GM18511 (cell line): ENCODE results near the gene SVIP.

Experiments used
- ATAC-seq: cut with Tn5 transposase; IDR thresholded peaks from one replicate; pipeline ENCODE4 v1.9.1; 2021; ENCODE audit warnings: mild to moderate bottlenecking, moderate library complexity; ENCODE audit not compliant: unreplicated experiment

SVIP gene

DNA sequence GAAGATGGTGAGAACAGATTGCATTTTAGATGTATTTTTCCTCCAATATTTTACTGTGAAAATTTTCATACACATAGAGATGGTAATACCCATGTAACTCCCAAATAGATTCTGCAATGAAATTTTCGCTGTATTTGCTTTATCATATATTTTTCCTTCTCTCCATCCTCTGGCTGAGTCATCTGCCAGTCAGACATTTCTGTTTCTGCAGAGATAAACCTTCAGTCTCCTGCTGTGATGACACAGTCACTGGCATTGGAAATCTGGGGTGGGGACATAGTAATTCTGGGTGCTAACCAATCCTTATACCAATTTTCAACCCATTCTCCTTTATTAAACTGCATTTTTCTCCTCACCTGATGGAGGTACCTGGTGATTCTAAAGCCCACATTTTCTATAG, 33.7 kb downstream of the SVIP start:
- no peak for ATAC-seq

DNA sequence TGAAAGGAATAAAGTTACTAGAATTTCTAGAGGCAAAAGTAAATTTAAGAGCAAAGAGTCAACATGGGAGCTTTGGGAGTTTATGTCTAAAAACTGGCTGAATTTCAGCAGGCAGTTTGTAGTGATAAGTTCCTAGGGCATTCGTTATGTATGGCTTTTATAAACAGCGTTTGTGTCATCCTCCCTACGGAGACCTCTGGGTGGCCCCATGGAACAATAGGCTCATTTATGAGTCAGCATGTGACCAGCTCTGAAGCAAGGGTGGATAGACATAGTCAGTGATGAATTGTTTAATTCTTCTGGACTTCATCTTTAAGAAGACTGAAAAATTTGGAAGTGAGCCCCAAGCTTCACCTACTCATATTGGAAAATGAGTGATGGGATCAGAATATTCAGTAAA, 37.1 kb downstream of the SVIP start:
- no peak for ATAC-seq

DNA sequence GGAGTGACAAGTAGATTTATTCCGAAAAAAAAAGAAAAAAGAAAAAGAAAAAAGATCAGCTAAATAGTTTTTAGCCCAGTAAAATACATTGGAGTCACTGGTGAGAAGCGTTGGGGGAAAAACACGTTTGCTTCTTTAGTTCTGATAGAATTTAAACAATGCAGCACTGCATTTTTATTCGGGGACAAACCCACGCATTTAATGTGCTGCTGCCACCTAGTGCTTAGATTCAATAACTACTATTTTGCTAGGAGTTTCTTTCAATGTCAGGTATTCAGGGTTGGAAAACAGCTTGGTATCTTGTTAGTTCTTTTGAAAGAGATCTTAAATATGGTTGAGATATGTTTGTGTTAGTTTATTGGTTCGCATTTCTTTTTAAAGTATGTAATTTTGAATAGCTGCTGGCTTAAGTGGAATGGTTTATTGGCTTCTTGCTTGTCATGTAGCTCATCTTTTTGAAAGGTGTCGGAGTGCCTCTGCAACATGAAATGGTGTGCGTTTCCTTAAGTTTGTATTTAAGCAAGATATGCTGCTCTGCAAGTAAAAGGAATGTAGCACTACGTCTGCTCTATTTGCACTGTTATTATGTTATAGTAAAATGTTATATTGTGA, 41.9 kb downstream of the SVIP start:
- no peak for ATAC-seq

DNA sequence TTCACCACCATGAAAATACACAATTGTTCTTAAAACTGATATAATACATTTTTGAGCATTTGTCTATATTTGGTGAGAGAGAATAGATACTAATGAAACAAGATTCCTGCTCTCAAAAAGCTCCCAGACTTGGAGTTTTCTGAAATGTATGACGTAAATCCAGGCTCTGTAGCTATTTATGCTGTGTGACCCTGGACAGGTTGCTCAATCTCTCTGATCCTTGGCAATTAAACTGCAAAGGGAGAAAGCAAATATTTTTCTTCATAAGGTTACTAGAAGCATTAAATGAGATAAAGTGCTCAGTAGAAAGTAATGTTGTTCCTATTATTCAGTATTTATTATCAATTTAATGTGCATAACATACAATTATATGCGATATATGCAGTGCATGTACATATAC, 42.5 kb downstream of the SVIP start:
- ATAC-seq, result no peak

DNA sequence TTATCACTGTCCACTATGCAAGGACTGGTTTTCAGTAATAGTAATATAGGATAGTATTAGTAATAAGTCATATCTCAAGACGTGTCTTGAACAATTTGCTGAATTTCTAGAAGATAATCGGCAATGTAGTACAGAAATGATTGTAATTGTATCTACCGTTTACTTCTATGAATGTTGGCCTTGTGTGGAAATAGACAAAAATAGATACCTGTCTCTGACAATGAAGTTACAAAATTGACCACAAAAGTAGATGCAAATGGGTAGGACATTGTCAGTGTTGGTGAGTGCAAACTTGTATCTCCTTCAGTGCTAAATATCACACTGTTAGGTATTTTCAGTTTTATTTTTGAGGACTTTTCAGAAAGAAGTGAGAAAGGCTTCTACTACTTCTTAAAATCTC, 43.1 kb downstream of the SVIP start:
- peak; percentile 92 for ATAC-seq

DNA sequence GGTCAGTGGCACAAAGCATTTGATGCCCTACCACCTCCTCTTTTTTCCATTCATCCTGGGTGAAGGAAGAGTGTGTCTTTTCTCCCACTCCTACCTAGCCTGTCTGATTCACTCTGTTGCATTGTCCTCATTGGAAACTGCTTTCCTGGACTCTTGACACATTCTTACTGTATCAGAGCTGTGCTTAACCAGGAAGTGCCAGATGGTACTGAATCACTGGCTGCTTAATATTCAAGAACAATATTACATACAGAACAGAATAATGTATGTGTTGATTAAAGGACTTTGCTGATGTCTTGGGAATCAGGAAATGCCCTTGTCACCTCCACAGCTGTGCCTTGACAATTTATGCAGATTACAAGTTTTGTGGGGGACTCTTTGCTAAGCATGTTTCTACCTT, 44.4 kb downstream of the SVIP start:
- no peak for ATAC-seq

DNA sequence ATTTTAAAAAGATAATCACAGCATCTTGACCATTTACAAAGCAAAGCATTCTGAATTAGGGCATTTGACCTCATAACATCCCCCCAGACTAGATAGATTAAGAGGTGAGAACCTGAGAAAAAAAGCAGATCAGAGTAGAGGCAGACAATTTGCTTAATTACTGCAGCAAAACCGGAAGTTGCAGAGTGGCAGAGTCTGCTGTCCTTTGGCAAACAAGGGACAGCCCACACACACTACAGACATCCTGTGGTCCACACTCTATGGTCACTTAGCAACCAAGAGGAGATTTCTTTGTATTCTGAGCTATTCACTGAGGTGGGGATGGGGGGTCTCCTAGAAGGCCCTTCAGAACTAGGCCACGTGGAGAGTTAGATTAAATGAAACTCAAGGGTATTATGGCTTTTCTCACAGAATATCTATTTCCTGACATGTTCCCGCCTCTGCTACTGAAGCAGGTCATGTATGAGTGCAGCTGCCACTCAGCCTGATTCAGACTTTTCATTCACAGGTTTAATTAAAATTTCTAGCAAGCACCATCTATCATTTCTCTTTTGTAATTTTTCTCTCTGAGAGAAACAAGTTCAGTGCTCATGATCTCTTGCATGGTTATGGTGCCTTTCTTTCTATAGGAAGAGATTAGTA, 48.5 kb downstream of the SVIP start:
- ATAC-seq, result peak; percentile 95

DNA sequence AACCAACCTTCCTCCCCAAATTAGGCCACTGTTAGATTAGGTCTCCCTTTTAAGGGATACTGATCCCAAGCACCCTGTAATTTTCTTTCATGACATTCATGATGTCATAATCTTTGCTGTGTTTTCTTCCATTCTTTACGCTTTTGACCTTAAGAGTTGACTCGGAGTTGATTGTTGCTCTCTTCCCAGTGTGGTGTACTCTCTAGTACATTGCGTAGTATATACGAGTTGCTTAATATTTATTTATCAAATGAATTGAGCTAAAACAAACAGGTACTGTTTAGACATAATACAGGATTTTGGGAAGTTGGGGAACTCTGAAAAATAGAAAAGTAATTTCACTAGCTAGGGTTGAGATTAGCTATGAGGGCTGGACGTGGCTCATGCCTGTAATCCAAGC, 49.8 kb downstream of the SVIP start:
- ATAC-seq, result no peak

DNA sequence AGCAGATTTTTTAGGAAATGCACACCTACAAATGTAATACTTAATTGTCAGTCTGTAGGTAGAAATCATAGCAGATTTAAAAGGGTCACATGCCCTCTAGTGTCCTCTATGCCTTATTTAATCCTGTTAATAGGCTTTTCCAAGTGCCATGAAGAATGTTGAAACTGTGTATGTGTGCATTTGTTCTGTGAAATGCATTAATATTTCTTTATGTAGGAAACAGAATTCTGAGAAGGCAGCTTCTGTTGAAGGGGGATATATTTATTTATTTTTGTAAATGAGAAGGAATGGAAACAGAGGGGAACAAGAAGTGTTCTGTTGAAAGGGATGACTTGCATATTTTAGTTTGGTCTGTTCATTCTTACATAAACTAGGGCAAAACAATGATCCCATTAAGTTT, 51.0 kb downstream of the SVIP start:
- no peak for ATAC-seq

DNA sequence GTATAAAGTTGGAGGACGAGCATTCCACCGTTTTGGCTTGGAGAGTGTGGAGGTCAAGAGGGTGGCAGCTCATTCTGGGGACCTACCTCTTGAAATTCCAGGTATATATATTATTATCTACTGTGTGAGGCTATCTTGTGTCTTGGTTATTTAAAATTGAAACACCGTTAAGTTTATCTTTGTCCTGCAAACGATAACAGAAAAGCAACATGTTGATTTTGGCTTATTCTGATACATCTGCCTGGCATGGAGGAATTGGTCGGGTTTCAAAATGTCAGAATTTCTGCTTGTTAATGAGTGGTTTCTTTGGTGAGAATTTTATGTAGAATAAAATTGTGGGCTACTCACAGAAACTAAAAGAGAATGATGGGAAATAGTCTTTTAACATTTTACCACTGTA, 54.4 kb downstream of the SVIP start:
- ATAC-seq, result peak; percentile 8

DNA sequence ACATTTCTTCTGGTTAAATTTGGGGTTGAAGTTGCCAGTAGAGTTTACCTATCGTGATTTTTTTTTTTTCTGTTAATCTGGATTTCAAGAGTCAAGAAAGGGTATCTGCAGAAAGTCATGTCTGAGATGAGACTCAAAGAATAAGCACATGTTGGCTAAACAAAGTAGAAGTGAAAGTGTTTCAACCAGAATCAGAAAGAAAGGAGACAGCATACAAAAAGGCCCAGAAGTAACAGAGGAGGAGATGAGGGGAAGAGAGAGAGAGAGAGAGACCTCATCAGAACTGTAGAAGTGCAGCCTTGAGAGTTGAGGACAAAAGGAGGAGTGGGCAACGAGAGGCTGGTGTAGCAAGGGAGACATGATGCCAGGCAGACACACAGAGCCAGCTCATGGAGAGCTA, 54.9 kb downstream of the SVIP start:
- peak; percentile 66 for ATAC-seq

DNA sequence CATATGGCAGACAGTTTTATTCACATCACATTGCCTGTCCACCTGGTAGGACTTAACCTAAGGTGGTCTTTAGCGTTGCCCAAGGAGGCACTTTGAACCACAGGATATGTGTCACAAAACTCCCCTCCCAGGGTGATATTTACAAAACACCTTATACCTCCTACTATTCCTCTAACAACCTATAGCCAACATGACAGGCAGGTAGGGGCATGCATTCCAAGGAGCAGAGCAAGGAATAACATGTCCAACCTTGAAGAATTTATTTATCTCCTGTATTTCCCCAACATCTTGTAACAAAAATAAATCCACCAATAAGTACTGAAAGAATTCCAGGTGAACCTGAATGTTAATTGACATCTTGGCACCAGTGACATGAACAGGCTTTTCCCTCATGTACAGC, 60.5 kb downstream of the SVIP start:
- ATAC-seq, result no peak
